Hepatocyte (in vitro differentiated cells): ENCODE measurements around the gene STS. TPM values are rescaled to one million over a fixed set of nuclear protein-coding genes. Genes with fewer than 3 reads are reported as not detected.

Experiments used
- DNase-seq: peaks from one replicate; pipeline ENCODE4 v3.0.0-alpha.2; 2016; ENCODE audit warnings: low spot score
- H2AFZ ChIP-seq: fragments of 200-600 bp; sonication (generic); 2 replicates; pipeline ENCODE4 v1.6.0; 2016; ENCODE audit warnings: antibody characterized with exemption, mild to moderate bottlenecking
- H3K27ac ChIP-seq: fragments of 200-600 bp; sonication (generic); 2 replicates; pipeline ENCODE4 v1.5.1; 2016; ENCODE audit warnings: mild to moderate bottlenecking
- H3K27me3 ChIP-seq: fragments of 200-600 bp; sonication (generic); 2 replicates; pipeline ENCODE4 v1.6.1; 2016
- H3K36me3 ChIP-seq: fragments of 200-600 bp; sonication (generic); replicated peaks from 2 replicates; pipeline ENCODE4 v1.5.1; 2016; ENCODE audit warnings: low read depth; ENCODE audit not compliant: insufficient read depth
- H3K4me1 ChIP-seq: fragments of 200-600 bp; sonication (generic); 2 replicates; pipeline ENCODE4 v1.5.1; 2016; ENCODE audit warnings: mild to moderate bottlenecking, moderate library complexity; ENCODE audit not compliant: insufficient read depth
- H3K4me2 ChIP-seq: fragments of 200-600 bp; sonication (generic); 2 replicates; pipeline ENCODE4 v1.6.0; 2016
- H3K4me3 ChIP-seq: fragments of 200-600 bp; sonication (generic); 2 replicates; pipeline ENCODE4 v1.5.1; 2016; ENCODE audit warnings: mild to moderate bottlenecking
- H3K79me2 ChIP-seq: fragments of 200-600 bp; sonication (generic); 2 replicates; pipeline ENCODE4 v1.6.0; 2017; ENCODE audit warnings: mild to moderate bottlenecking
- H3K9me2 ChIP-seq: fragments of 200-600 bp; sonication (generic); replicated peaks from 2 replicates; pipeline ENCODE4 v1.6.0; 2017; ENCODE audit warnings: mild to moderate bottlenecking; ENCODE audit not compliant: insufficient read depth
- H3K9me3 ChIP-seq: fragments of 200-600 bp; sonication (generic); 2 replicates; pipeline ENCODE4 v1.5.1; 2016; ENCODE audit warnings: low read depth, mild to moderate bottlenecking
- H4K20me1 ChIP-seq: fragments of 200-600 bp; sonication (generic); 2 replicates; pipeline ENCODE4 v1.6.0; 2016; ENCODE audit warnings: mild to moderate bottlenecking; ENCODE audit not compliant: insufficient read depth, poor library complexity, severe bottlenecking
- CTCF ChIP-seq: fragments of 200-600 bp; sonication (generic); IDR thresholded peaks from 2 replicates; pipeline ENCODE4 v1.5.1; 2016; ENCODE audit warnings: antibody characterized with exemption, mild to moderate bottlenecking; ENCODE audit not compliant: poor library complexity
- EZH2 ChIP-seq: fragments of 200-600 bp; sonication (generic); IDR thresholded peaks from 2 replicates; pipeline ENCODE4 v1.6.1; 2016; ENCODE audit warnings: antibody characterized with exemption, mild to moderate bottlenecking, borderline replicate concordance
- EZH2phosphoT487 ChIP-seq: fragments of 200-600 bp; sonication (generic); IDR thresholded peaks from one replicate; pipeline ENCODE4 v1.6.1; 2018; ENCODE audit warnings: antibody characterized with exemption, mild to moderate bottlenecking, low read depth, moderate library complexity; ENCODE audit not compliant: unreplicated experiment, severe bottlenecking
- WGBS: methylation state at CpG from one replicate; pipeline ENCODE4 v1.1.6; 2016; ENCODE audit warnings: low lambda C conversion rate; ENCODE audit errors: missing lambda C conversion rate; 5-methylcytosine and 5-hydroxymethylcytosine counted together
- polyA plus RNA-seq: library from polyadenylated mRNA; unstranded; fragments of >200 nt; fragmentation: Nextera tagmentation; extraction: Ambion mirVana; gene quantifications from 2 replicates; pipeline ENCODE4 v1.2.1, GENCODE V29; 2016
- total RNA-seq: library from RNA; depleted of rRNA; stranded (reverse); fragments of >200 nt; gene quantifications from 2 replicates; pipeline ENCODE4 v1.2.3, GENCODE V29; 2014

Gene STS
- total and polyA plus RNA-seq, 2 experiments from 2014 or later = 4.4 to 6.5 TPM

DNA sequence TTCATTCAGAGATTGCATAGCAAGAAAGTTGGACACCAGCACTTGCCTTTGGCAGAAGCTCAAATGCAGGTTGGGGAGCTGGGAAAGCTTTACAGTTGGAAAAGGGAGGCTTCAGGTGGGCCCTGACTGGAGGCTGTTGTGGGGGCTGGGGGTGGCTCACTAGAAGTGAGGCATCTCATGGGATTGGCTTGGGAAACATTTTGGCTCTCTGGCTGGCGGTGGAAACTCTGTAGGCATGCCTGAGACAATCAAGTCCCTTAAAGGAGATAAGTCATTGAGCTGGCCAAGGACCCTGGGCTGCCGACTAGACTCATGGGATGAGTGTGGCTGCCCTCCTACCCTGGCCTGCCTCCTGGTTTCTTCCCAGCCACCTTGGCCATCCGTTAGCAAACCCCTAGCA, 31.4 kb upstream of the STS start:
- Histone ChIP-seq H3K36me3 (no peaks in the 10 kb centered on the region), H3K9me3 (no peaks in the 10 kb centered on the region)
- WGBS = 67% methylated on average over 3 of the region's 3 CpGs

GRCh38 chrX:7117587-7117986, 29.9 kb upstream of the STS start:
- no peaks in the 10 kb centered on the region for H3K9me3 ChIP-seq
- peaks cover 6% of the 10 kb centered on the region for H3K4me1 ChIP-seq
- H3K79me2 ChIP-seq = peaks cover 13% of the 10 kb centered on the region
- no peak overlapping the region for H2AFZ ChIP-seq
- H3K36me3 ChIP-seq = no peaks in the 10 kb centered on the region
- no peak for DNase-seq
- no peak overlapping the region for H3K4me2 ChIP-seq
- H3K9me2 ChIP-seq = no peaks in the 10 kb centered on the region
- WGBS = 69% methylated on average over 3 of the region's 3 CpGs
- H3K27me3 ChIP-seq = no peaks in the 10 kb centered on the region
- no peaks in the 10 kb centered on the region for H4K20me1 ChIP-seq
- TF ChIP-seq EZH2phosphoT487 = no peak
- no peak for TF ChIP-seq CTCF
- no peak for TF ChIP-seq EZH2
- no peak overlapping the region for H3K4me3 ChIP-seq
- no peak overlapping the region for H3K27ac ChIP-seq

More for the DNA sequence above, 31.4 kb upstream of the STS start:
- DNase-seq = no peak
- Histone ChIP-seq H3K27ac (no peak overlapping the region), H3K9me2 (no peaks in the 10 kb centered on the region), H3K79me2 (peaks cover 13% of the 10 kb centered on the region), H3K27me3 (no peaks in the 10 kb centered on the region), H3K4me3 (no peak overlapping the region), H3K4me2 (no peak overlapping the region), H4K20me1 (no peaks in the 10 kb centered on the region), H3K4me1 (peaks cover 5% of the 10 kb centered on the region), H2AFZ (no peak overlapping the region)
- TF ChIP-seq EZH2phosphoT487 = no peak
- no peak for TF ChIP-seq CTCF
- TF ChIP-seq EZH2 = no peak

GRCh38 chrX:7119950-7120877, 27.3 kb upstream of the STS start:
- Histone ChIP-seq H3K79me2 (peaks cover 17% of the 10 kb centered on the region), H3K27ac (peak overlapping the region; percentile 61), H3K9me3 (no peaks in the 10 kb centered on the region), H2AFZ (no peak overlapping the region), H3K4me2 (peak overlapping the region; percentile 59), H3K4me1 (peaks cover 6% of the 10 kb centered on the region), H3K36me3 (no peaks in the 10 kb centered on the region), H4K20me1 (no peaks in the 10 kb centered on the region), H3K27me3 (no peaks in the 10 kb centered on the region), H3K4me3 (no peak overlapping the region), H3K9me2 (no peaks in the 10 kb centered on the region)
- WGBS = 66% methylated on average over 7 of the region's 7 CpGs
- peak; percentile 23 for DNase-seq
- no peak for TF ChIP-seq EZH2
- TF ChIP-seq CTCF = no peak
- TF ChIP-seq EZH2phosphoT487 = no peak
